Heart left ventricle (tissue), 13 donors: ENCODE data around the gene P2RX3.

Experiments
- CTCF ChIP-seq, 12 donors: fragments of 200-600 bp; sonication (generic) in 4 of 12; IDR thresholded peaks; one replicate each; pipeline versions ENCODE4 v1.5.0 to v1.8.0; 2018 to 2022; ENCODE audit warnings: antibody characterized with exemption in 12 of 12, mild to moderate bottlenecking in 5 of 12
- POLR2A ChIP-seq, 2 donors: fragments of 450-650 bp; IDR thresholded peaks; one replicate each; pipeline ENCODE4 v1.6.1; 2017; ENCODE audit warnings: antibody characterized with exemption in 2 of 2, mild to moderate bottlenecking in 2 of 2, moderate library complexity in 2 of 2
- donor health status: ischemic (EF 13 %, LVEDD 7.1; RV severe dilation, severe dysfunction).
- donor health status: DM: no; HTN: yes; CAD: no.
- donor health status: DM: no; HTN: no; CAD: no.
- donor health status: ischemic (EF 25% LVEDD 6.9; RV normal size, moderate dysfunction).
- donor health status: ischemic (EF 25% LVEDD 5.7; RV mildly dilated, moderate dysfunction).
- donor health status: ischemic (EF 35%, LVEDD 5.7; RV mildly dilated, moderate dysfunction).
- donor health status: nonischemic (EF 11% LVEDD 7.7; RV severe dilation, severe dysfunction).
- donor health status: DM: yes; HTN: yes; CAD: no.
- donor health status: PGD.
- donor health status: ischemic (EF 29% LVEDD 5.4; RV normal size, mild dysfunction).
- donor health status: nonischemic (EF 23%, LVEDD 6.1; RV moderate dilation, normal function).

GRCh38 chr11:57323167-57323854 lies 14.8 kb upstream of the P2RX3 start:
- TF ChIP-seq CTCF (IDR thresholded peaks at IDR 0.05) (peak in 3 of 12 donors; percentile 7 to 20 (median 18)), POLR2A (IDR thresholded peaks at IDR 0.05) (no peak)
